ENCODE measurements around the gene PLB1. TPM values are rescaled to one million over a fixed set of nuclear protein-coding genes. Genes with fewer than 3 reads are reported as not detected.

PLB1 gene
- total RNA-seq, 1 experiment from 2014 or later: 0.40 TPM

GRCh38 chr2:28465148-28465885 is 30.5 kb upstream of the PLB1 start:
- no peaks in the 10 kb centered on the region for H4K20me1 ChIP-seq (ENCODE audit: low read length)
- H3K36me3 ChIP-seq (ENCODE audit: low read depth, low read length): no peaks in the 10 kb centered on the region
- CTCF ChIA-PET: no interaction called here

DNA sequence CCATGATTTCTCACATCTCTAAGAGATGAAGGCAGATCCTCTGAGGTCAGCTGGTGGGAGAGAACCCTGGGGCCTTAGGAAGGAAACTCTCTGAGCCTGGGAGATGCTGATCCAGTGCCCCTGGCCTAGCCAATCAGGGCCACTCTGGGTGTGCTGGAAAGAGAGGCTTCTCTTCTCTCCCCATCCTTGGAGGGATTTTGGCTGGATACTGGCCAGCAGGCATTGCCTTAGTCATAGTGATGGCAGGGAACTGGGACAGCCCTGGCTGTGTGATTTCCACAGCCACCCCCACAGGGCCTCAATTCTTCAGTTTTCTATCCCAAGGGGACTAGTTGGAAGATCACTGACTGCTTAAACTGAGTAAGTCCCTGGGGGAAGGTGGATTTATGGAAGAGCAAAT is 26.6 kb upstream of the PLB1 start:
- Histone ChIP-seq H3K9me3 (ENCODE audit: low read length) (no peaks in the 10 kb centered on the region), H4K20me1 (ENCODE audit: low read length) (no peaks in the 10 kb centered on the region), H3K27ac (ENCODE audit: low read length) (no peak overlapping the region), H3F3A (ENCODE audit: low read length, unreplicated experiment) (no peaks in the 10 kb centered on the region), H3K79me2 (ENCODE audit: low read length) (no peaks in the 10 kb centered on the region), H3K4me3 (ENCODE audit: low read length) (no peak overlapping the region), H3K36me3 (ENCODE audit: low read depth, low read length) (no peaks in the 10 kb centered on the region), H3K4me2 (ENCODE audit: low read length) (no peak overlapping the region), H3K9me2 (replicated peaks; ENCODE audit: low read length) (no peaks in the 10 kb centered on the region), H2AFZ (ENCODE audit: low read length) (no peak overlapping the region), H3K9ac (ENCODE audit: low read length) (no peak overlapping the region), H3K27me3 (ENCODE audit: low read length) (no peaks in the 10 kb centered on the region), H3K4me1 (ENCODE audit: insufficient read depth, low read length) (peaks cover 6% of the 10 kb centered on the region)
- ATAC-seq: no peak
- DNase-seq: no peak
- intact Hi-C loops (cut with micrococcal nuclease): no loop called here
- ChIA-PET POLR2A (ENCODE audit: unreplicated experiment) (no interaction called here), CTCF (no interaction called here)
- TF ChIP-seq EZH2phosphoT487 (IDR thresholded peaks at IDR 0.05; ENCODE audit: borderline replicate concordance, low read length) (no peak), EZH2 (IDR thresholded peaks at IDR 0.05; ENCODE audit: low read length, unreplicated experiment) (no peak)
- TF ChIP-seq, protein P1, sequence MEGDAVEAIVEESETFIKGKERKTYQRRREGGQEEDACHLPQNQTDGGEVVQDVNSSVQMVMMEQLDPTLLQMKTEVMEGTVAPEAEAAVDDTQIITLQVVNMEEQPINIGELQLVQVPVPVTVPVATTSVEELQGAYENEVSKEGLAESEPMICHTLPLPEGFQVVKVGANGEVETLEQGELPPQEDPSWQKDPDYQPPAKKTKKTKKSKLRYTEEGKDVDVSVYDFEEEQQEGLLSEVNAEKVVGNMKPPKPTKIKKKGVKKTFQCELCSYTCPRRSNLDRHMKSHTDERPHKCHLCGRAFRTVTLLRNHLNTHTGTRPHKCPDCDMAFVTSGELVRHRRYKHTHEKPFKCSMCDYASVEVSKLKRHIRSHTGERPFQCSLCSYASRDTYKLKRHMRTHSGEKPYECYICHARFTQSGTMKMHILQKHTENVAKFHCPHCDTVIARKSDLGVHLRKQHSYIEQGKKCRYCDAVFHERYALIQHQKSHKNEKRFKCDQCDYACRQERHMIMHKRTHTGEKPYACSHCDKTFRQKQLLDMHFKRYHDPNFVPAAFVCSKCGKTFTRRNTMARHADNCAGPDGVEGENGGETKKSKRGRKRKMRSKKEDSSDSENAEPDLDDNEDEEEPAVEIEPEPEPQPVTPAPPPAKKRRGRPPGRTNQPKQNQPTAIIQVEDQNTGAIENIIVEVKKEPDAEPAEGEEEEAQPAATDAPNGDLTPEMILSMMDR (conservative IDR thresholded peaks at IDR 0.05; ENCODE audit: low read depth, low read length): no peak
- BruUV-seq (replicated peaks): no TSS peak

More at GRCh38 chr2:28465148-28465885, 30.5 kb upstream of the PLB1 start:
- H3K27me3 ChIP-seq (ENCODE audit: low read length): no peaks in the 10 kb centered on the region
- BruUV-seq (replicated peaks): no TSS peak
- H3K9me3 ChIP-seq (ENCODE audit: low read length): 0 out of 2 replicates have a peak, but pooled peaks cover 4% of the 10 kb centered on the region
- H3K9ac ChIP-seq (ENCODE audit: low read length): no peak overlapping the region
- H3K4me1 ChIP-seq (ENCODE audit: insufficient read depth, low read length): peaks cover 3% of the 10 kb centered on the region
- intact Hi-C loops (cut with micrococcal nuclease): no loop called here
- no peak for DNase-seq
- H3K9me2 ChIP-seq (replicated peaks; ENCODE audit: low read length): no peaks in the 10 kb centered on the region
- no peaks in the 10 kb centered on the region for H3F3A ChIP-seq (ENCODE audit: low read length, unreplicated experiment)
- H3K4me2 ChIP-seq (ENCODE audit: low read length): no peak overlapping the region
- POLR2A ChIA-PET (ENCODE audit: unreplicated experiment): no interaction called here
- no peaks in the 10 kb centered on the region for H3K79me2 ChIP-seq (ENCODE audit: low read length)
- no peak for ATAC-seq
- no peak overlapping the region for H3K27ac ChIP-seq (ENCODE audit: low read length)
- TF ChIP-seq EZH2phosphoT487 (IDR thresholded peaks at IDR 0.05; ENCODE audit: borderline replicate concordance, low read length) (no peak), EZH2 (IDR thresholded peaks at IDR 0.05; ENCODE audit: low read length, unreplicated experiment) (no peak)
- no peak overlapping the region for H3K4me3 ChIP-seq (ENCODE audit: low read length)
- H2AFZ ChIP-seq (ENCODE audit: low read length): no peak overlapping the region

- Histone ChIP-seq H3K4me2 (ENCODE audit: low read length) (no peak overlapping the region), H3K9me2 (replicated peaks; ENCODE audit: low read length) (no peaks in the 10 kb centered on the region), H3K79me2 (ENCODE audit: low read length) (no peaks in the 10 kb centered on the region), H3K9me3 (ENCODE audit: low read length) (no peaks in the 10 kb centered on the region), H4K20me1 (ENCODE audit: low read length) (no peaks in the 10 kb centered on the region), H3K36me3 (ENCODE audit: low read depth, low read length) (no peaks in the 10 kb centered on the region), H3K4me1 (ENCODE audit: insufficient read depth, low read length) (peaks cover 6% of the 10 kb centered on the region), H3K27me3 (ENCODE audit: low read length) (no peaks in the 10 kb centered on the region), H3K4me3 (ENCODE audit: low read length) (no peak overlapping the region), H3F3A (ENCODE audit: low read length, unreplicated experiment) (no peaks in the 10 kb centered on the region), H2AFZ (ENCODE audit: low read length) (no peak overlapping the region), H3K27ac (ENCODE audit: low read length) (no peak overlapping the region), H3K9ac (ENCODE audit: low read length) (no peak overlapping the region)
- intact Hi-C loops (cut with micrococcal nuclease): no loop called here
- TF ChIP-seq EZH2phosphoT487 (IDR thresholded peaks at IDR 0.05; ENCODE audit: borderline replicate concordance, low read length): no peak
- no peak for ATAC-seq
- no TSS peak for BruUV-seq (replicated peaks)
- DNase-seq: no peak
- POLR2A ChIA-PET (ENCODE audit: unreplicated experiment): no interaction called here
- CTCF ChIA-PET: no interaction called here
Observed at GRCh38 chr2:28469947-28470535, 25.8 kb upstream of the PLB1 start.
